ENCODE results near the gene PCDH12.

The PCDH12 gene

GRCh38 chr5:141908796-141909195 is 49.2 kb downstream of the PCDH12 start:
- no peak for DNase-seq (ENCODE audit: low read depth)

GRCh38 chr5:141906972-141907371 is 51.0 kb downstream of the PCDH12 start:
- no peak for DNase-seq (ENCODE audit: low read depth)

- DNase-seq (ENCODE audit: low read depth): no peak
Measured at GRCh38 chr5:141906517-141906916, 51.5 kb downstream of the PCDH12 start.

DNA sequence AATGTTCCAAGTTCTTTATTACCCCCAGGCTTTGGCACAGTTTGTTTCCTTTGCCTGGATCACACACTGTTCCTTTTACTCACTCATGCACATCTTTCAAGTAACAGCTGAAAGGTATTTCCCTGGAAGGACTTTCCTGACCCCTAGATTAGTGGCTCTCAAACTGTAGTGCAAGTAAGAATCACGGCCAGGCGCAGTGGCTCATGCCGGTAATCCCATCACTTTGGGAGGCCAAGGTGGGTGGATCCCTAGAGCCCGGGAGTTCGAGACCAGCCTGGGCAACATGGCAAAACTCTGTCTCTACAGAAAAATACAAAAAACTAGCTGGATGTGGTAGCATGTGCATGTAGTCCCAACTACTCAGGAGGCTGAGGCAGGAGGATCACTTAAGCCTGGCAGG is 53.5 kb downstream of the PCDH12 start:
- DNase-seq (ENCODE audit: low read depth): no peak

DNA sequence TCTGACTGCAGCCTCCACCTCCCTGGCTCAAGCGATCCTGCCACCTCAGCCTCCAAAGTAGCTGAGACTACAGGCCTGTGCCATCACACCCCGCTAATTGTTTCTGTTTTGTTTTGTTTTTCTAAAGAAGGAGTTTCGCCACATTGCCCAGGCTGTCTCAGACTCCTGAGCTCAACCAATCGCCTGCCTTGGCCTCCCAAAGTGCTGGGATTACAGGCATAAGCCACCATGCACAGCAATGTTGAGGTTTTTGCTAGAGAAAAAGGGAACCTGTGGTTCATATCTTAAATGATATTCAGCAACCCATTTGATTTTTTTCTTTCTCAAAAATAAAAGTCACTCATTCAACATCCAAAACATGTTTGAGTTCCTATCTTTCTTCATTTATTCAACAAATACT is 54.7 kb downstream of the PCDH12 start:
- DNase-seq (ENCODE audit: low read depth): no peak

DNA sequence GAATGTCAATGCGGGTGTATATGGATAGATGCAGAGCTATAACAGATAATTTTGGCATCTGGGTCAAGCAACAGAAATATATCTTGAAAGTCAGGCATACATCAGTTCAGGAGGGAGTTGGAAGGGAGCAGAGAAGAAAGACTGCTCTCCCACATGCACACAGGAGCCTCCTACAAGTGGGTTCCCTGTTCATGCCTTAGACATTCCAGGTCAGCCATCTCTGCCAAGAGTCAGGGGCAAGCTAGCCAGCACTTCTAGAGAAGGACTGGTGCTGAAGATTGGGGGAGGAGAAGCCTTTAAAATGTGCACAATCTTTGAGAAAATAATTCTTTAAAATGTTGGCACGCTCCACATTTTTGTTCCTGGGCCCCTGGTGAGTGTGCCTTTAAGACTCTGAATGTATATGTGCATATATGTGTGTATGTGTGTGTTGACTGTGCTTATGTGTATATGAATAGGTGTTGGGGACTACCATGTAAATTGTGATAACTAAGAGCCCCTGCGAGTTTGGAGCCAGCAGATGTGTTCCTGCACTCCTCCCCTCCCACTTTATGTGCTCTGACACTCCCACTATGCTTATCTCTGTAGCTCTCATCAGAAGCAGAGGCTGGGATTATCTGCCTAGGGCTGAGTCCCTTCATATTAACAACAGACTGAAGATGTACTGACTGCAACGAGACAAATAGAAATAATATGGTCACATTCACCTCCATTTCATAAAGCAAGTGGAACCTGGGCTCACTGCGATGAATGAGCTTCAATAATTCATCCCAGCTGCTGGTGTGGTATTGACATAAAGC is 55.8 kb downstream of the PCDH12 start:
- no peak for DNase-seq (ENCODE audit: low read depth)

DNA sequence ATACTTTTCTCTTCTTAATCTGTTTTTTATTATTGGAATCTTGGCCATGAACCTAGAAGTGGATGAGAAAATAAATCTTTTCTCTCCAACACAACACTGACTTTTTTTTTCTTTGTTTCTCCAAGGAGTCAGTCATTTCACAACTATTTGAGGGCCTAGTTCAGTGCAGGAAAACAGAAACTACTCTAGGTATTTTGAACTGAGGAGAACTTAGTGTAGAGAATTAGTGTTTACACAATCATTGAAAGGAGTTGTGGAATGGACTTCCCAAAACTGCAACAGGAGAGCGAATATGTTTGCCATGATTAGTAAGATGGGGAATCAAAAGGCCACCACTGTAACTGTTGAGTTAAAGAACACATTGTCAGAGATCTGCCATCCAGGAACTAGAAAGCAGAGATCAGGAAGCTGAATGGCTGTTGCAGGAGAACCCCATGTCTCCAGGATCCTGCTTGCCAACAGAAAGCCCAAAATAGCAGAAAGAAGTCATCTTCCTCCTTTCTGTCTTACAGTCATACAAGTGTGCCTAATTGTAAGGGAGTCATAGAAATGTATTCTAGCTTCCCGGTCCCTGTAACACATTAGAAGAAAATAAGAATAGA is 59.5 kb downstream of the PCDH12 start:
- no peak for DNase-seq (ENCODE audit: low read depth)

DNA sequence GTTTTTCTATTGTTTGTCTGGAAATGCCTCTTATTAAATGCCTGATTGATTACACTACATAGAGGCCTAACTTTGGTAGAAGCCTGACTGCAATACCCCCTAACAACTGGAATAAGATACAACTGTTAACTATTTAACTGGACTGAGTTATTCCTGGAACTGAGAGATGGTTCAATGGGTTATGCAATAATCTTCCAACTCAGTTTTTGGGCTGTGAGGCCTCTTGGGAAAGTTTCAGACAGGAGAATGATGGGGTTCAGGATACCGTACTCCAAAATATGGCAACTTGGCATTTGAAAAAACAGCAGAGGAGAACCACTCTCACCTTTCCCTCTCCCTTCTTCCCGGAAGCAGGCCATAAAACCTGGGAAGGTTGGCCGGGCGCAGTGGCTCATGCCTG is 60.6 kb downstream of the PCDH12 start:
- DNase-seq (ENCODE audit: low read depth): no peak
